ENCODE measurements around the gene ST6GALNAC5. TPM values are rescaled to one million over a fixed set of nuclear protein-coding genes. Genes with fewer than 3 reads are reported as not detected.

Gene ST6GALNAC5
- total and polyA plus RNA-seq, 2 donors (not counting 3 experiments of a cell fraction or from before 2014, with no cell fraction given): not detected

- ChIA-PET POLR2A (no interaction called here), CTCF (interaction anchor here (1.3 kb wide), 1 partner anchor 10 kb away, joined by 3 read pairs; no protein-coding TSS in a partner anchor)
- Histone ChIP-seq H3K4me1 (ENCODE audit: control insufficient read depth, extremely low read depth, insufficient read depth, low read length) (no peaks in the 10 kb centered on the region), H3K4me3 (replicated peaks in 1 of 3; ENCODE audit: insufficient read depth in 1 of 3, low read depth in 1 of 3, low read length in 3 of 3) (no peak overlapping the region), H3K27me3 (ENCODE audit: control insufficient read depth in 2 of 2, insufficient read depth in 2 of 2, low read length in 2 of 2) (peaks cover 3 to 6% of the 10 kb centered on the region in 2 experiments), H2AFZ (ENCODE audit: low read depth, low read length) (no peak overlapping the region), H3K9ac (replicated peaks; ENCODE audit: extremely low read depth, insufficient read depth, low read length) (no peak overlapping the region), H3K79me2 (ENCODE audit: control insufficient read depth, insufficient read depth, low read length) (no peaks in the 10 kb centered on the region), H3K27ac (ENCODE audit: insufficient read depth, low read depth, low read length) (no peak overlapping the region), H3K9me1 (replicated peaks; ENCODE audit: control insufficient read depth, extremely low read depth, insufficient read depth, low read length) (no peaks in the 10 kb centered on the region), H3K4me2 (ENCODE audit: insufficient read depth, low read length) (no peak overlapping the region), H3K36me3 (ENCODE audit: control insufficient read depth in 2 of 2, extremely low read depth in 1 of 2, insufficient read depth in 2 of 2, low read length in 2 of 2) (no peaks in the 10 kb centered on the region), H4K20me1 (replicated peaks; ENCODE audit: control insufficient read depth, extremely low read depth, insufficient read depth, low read length) (no peaks in the 10 kb centered on the region), H3K9me3 (replicated peaks; ENCODE audit: control insufficient read depth, insufficient read depth, low read length) (no peaks in the 10 kb centered on the region)
- no peak for FAIRE-seq
- BruUV-seq (replicated peaks): no TSS peak
- no peak for TF ChIP-seq MYC (IDR thresholded peaks at IDR 0.05; ENCODE audit: low read depth, low read length)
- TF ChIP-seq FOS (IDR thresholded peaks at IDR 0.05; ENCODE audit: borderline replicate concordance, insufficient read depth, low read length): no peak
- TF ChIP-seq, protein P1, sequence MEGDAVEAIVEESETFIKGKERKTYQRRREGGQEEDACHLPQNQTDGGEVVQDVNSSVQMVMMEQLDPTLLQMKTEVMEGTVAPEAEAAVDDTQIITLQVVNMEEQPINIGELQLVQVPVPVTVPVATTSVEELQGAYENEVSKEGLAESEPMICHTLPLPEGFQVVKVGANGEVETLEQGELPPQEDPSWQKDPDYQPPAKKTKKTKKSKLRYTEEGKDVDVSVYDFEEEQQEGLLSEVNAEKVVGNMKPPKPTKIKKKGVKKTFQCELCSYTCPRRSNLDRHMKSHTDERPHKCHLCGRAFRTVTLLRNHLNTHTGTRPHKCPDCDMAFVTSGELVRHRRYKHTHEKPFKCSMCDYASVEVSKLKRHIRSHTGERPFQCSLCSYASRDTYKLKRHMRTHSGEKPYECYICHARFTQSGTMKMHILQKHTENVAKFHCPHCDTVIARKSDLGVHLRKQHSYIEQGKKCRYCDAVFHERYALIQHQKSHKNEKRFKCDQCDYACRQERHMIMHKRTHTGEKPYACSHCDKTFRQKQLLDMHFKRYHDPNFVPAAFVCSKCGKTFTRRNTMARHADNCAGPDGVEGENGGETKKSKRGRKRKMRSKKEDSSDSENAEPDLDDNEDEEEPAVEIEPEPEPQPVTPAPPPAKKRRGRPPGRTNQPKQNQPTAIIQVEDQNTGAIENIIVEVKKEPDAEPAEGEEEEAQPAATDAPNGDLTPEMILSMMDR (IDR thresholded peaks at IDR 0.05; ENCODE audit: extremely low read depth in 1 of 2, insufficient read depth in 1 of 2, low read depth in 1 of 2, low read length in 2 of 2): no peak
- no peak for TF ChIP-seq JUN (IDR thresholded peaks at IDR 0.05; ENCODE audit: borderline replicate concordance, insufficient read depth, insufficient read length, low read depth)
- TF ChIP-seq POLR2A (IDR thresholded peaks at IDR 0.05; ENCODE audit: low read depth, low read length): no peak
- no peak for TF ChIP-seq POLR2AphosphoS5 (IDR thresholded peaks at IDR 0.05; ENCODE audit: insufficient read depth, low read depth, low read length)
- TF ChIP-seq, protein P2, sequence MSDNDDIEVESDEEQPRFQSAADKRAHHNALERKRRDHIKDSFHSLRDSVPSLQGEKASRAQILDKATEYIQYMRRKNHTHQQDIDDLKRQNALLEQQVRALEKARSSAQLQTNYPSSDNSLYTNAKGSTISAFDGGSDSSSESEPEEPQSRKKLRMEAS (IDR thresholded peaks at IDR 0.05; ENCODE audit: insufficient read depth, insufficient read length): no peak
- TF ChIP-seq EZH2 (IDR thresholded peaks at IDR 0.05; ENCODE audit: borderline replicate concordance, low read depth, low read length, severe bottlenecking): no peak
- no peak for TF ChIP-seq GATA2 (IDR thresholded peaks at IDR 0.05; ENCODE audit: insufficient read depth, insufficient read length, low read depth, low read length)
- DNase-seq (ENCODE audit: low read depth, low spot score): no peak
- intact Hi-C loops (cut with micrococcal nuclease) (no loop called here), dilution Hi-C loops (cut with MboI; ENCODE audit: extremely low pct_ligation_motif_present, low sequenced_read_pairs) (no loop called here)
Measured at GRCh38 chr1:76835203-76835602, 32.1 kb upstream of the ST6GALNAC5 start.

All from endothelial cell of umbilical vein (primary cell).